Left lung (tissue), 10 donors: ENCODE data around the gene CAPN3. TPM values are rescaled to one million over a fixed set of nuclear protein-coding genes. Genes with fewer than 3 reads are reported as not detected.

ENCODE experiments used
- ATAC-seq: fragments of 200-7000 bp; cut with Tn5 transposase; one replicate; pipeline ENCODE4 v1.9.1; 2020; ENCODE audit warnings: moderate library complexity
- DNase-seq, 4 donors: peaks; one replicate each; pipeline ENCODE4 v3.0.0-alpha.2; 2013 to 2020
- H3K27ac ChIP-seq, 2 donors: fragments of 200-600 bp; sonication (generic) in 1 of 2; one replicate each; pipeline versions ENCODE4 v1.5.0 to v1.8.0; 2020 to 2021
- H3K27me3 ChIP-seq, 2 donors: fragments of 200-600 bp; sonication (generic) in 1 of 2; one replicate each; pipeline versions ENCODE4 v1.5.0 to v1.8.0; 2020 to 2021
- H3K36me3 ChIP-seq, 2 donors: fragments of 200-600 bp; sonication (generic) in 1 of 2; one replicate each; pipeline versions ENCODE4 v1.5.0 to v1.8.0; 2020 to 2021
- H3K4me1 ChIP-seq, 2 donors: fragments of 200-600 bp; one replicate each; pipeline ENCODE4 v1.8.0; 2021
- H3K4me3 ChIP-seq, 2 donors: fragments of 200-600 bp; sonication (generic) in 1 of 2; one replicate each; pipeline versions ENCODE4 v1.5.0 to v1.8.0; 2020 to 2021; ENCODE audit warnings: mild to moderate bottlenecking in 1 of 2
- H3K9me3 ChIP-seq, 2 donors: fragments of 200-600 bp; sonication (generic) in 1 of 2; one replicate each; pipeline versions ENCODE4 v1.5.0 to v1.8.0; 2020 to 2021
- intact Hi-C, 2 donors: fragments of 100-400 bp; cut with DNase I; formaldehyde crosslinking; loops; one replicate each; pipeline versions ENCODE4 v1.11.2 to v1.14.2; 2022
- polyA plus RNA-seq, 6 donors: library from polyadenylated mRNA; unstranded; fragments of 120-200 nt; gene quantifications; one replicate each; pipeline ENCODE4 v1.2.1, GENCODE V29; 2013; ENCODE audit not compliant: insufficient read length in 6 of 6
- total RNA-seq, 2 donors: library from RNA; stranded (reverse); fragmentation: NEBNext Ultra II Directional; extraction: Animal tissue kit (Norgen Biotek cat#: 25700); gene quantifications; one replicate each; pipeline ENCODE4 v1.2.1, GENCODE V29; 2021
- TF ChIP-seq, protein P1 (sequence below), 2 donors: fragments of 200-600 bp; sonication (generic) in 1 of 2; IDR thresholded peaks; one replicate each; pipeline versions ENCODE4 v1.5.0 to v1.8.0; 2021; ENCODE audit warnings: antibody characterized with exemption in 2 of 2
- donor health status: DM: no; HTN: yes; CAD: no.
- donor health status: DM: no; HTN: no; CAD: no.

Gene CAPN3
- total and polyA plus RNA-seq, 8 donors = 12.4 to 32.9 (median 17.4) TPM

DNA sequence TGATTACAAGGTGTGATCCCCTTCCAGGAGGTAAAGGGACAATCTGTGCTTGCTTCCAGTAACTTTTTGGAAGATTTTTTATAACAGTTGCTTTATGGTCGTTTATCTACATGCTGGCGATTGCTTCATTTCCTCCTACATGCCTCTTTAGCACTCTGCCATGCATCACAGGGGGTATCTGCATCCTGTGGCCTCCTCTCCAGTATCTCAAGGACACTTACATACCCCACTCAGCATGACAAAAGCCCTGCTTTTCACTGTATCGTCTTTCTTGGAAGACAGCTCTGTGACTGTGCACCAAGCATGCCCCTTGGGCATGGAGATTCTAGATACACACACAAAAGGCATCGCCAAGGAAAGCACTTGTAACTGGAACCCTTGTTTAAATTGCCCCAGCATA is 25.3 kb downstream of the CAPN3 start:
- DNase-seq (no peak), ATAC-seq (no peak)
- TF ChIP-seq, protein P1, sequence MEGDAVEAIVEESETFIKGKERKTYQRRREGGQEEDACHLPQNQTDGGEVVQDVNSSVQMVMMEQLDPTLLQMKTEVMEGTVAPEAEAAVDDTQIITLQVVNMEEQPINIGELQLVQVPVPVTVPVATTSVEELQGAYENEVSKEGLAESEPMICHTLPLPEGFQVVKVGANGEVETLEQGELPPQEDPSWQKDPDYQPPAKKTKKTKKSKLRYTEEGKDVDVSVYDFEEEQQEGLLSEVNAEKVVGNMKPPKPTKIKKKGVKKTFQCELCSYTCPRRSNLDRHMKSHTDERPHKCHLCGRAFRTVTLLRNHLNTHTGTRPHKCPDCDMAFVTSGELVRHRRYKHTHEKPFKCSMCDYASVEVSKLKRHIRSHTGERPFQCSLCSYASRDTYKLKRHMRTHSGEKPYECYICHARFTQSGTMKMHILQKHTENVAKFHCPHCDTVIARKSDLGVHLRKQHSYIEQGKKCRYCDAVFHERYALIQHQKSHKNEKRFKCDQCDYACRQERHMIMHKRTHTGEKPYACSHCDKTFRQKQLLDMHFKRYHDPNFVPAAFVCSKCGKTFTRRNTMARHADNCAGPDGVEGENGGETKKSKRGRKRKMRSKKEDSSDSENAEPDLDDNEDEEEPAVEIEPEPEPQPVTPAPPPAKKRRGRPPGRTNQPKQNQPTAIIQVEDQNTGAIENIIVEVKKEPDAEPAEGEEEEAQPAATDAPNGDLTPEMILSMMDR (IDR thresholded peaks at IDR 0.05) = no peak
- intact Hi-C loops = no loop called here
- peaks cover 0 to 52% of the 10 kb centered on the region in 2 donors for H3K36me3 ChIP-seq
- no peaks in the 10 kb centered on the region for H3K9me3 ChIP-seq
- H3K4me3 ChIP-seq = no peak overlapping the region
- H3K4me1 ChIP-seq = peaks cover 0 to 5% of the 10 kb centered on the region in 2 donors
- no peak overlapping the region for H3K27ac ChIP-seq
- H3K27me3 ChIP-seq = no peaks in the 10 kb centered on the region

DNA sequence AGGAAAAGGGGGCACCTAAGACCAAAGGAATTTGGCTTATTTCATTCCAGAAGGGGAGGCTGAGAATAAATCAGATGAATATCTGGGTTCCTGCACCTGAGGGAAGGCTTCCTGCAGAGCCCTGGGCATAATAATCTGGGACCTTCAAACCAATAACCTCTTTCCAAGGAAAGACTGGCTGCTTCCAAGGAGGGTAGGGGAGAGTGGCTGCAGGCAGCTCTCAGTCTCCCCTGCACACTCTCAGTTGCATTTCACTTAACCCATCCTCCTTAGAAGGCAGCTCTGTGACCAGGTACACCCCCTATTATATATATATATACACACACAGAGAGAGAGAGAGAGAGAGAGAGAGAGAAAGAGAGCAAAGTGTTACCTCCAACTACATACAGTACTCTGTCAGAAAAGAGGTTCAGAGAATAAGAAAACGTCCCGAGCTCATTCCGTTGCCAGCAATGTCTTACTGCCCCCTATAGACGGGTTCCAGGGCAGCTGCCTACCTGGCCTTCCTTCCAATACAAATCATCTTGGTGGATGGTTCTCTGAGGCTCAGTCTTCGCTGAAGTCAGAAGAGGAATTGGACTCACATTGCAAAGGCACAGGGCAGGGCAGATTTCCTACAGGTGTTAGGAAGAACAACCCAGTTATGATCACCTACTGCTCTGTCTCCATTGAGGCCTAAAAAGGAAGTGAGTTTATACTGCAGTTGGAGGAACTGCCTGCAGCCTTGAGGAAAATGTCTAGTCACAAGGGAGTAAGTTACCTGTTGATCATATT is 26.1 kb downstream of the CAPN3 start:
- ATAC-seq (peak; percentile 55), DNase-seq (peak in 1 of 4 donors; percentile 36)
- intact Hi-C loops = no loop called here

DNA sequence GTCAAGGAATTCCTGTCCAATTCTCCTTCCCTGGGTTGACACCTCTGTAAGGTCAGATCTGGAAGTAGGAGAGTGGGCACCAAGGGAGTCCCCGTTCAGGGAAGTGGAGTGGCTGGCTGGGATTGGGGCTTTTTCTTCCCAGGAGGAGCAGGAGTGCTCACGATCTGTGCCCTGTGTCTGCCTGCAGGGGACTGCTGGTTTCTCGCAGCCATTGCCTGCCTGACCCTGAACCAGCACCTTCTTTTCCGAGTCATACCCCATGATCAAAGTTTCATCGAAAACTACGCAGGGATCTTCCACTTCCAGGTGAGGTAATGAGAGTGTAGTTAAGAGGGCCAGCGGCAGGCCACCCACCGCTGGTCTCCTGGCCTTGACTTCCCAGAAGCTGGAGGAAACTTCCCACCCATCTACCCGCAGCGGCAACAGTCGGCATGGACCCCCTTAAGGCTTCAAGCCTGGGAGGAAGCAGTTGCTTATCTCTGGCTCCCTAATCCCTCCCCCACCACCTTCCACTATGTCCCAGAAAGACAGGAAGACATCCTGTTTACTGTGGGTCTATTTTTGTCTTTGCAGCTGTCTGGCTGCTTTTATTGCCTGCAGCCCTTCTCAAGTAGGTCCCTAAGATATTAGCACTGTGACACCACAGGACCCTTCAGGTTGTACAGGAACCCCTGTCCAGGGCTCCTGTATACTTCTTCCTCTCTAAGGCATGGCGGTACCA is 26.8 kb downstream of the CAPN3 start:
- DNase-seq (peak in 1 of 4 donors; percentile 21), ATAC-seq (no peak)
- intact Hi-C loops = no loop called here
- Histone ChIP-seq H3K4me1 (peaks cover 0 to 5% of the 10 kb centered on the region in 2 donors), H3K27ac (peak overlapping the region in 1 of 2 donors; percentile 33), H3K27me3 (no peaks in the 10 kb centered on the region), H3K9me3 (no peaks in the 10 kb centered on the region), H3K36me3 (peaks cover 0 to 56% of the 10 kb centered on the region in 2 donors), H3K4me3 (no peak overlapping the region)
- TF ChIP-seq, protein P1 (IDR thresholded peaks at IDR 0.05) = no peak

More for the DNA sequence above, 26.1 kb downstream of the CAPN3 start:
- Histone ChIP-seq H3K4me1 (peaks cover 0 to 5% of the 10 kb centered on the region in 2 donors), H3K27ac (peak overlapping the region in 1 of 2 donors; percentile 33), H3K36me3 (peaks cover 0 to 52% of the 10 kb centered on the region in 2 donors), H3K9me3 (no peaks in the 10 kb centered on the region), H3K27me3 (no peaks in the 10 kb centered on the region), H3K4me3 (no peak overlapping the region)
- TF ChIP-seq, protein P1 (IDR thresholded peaks at IDR 0.05) = peak; percentile 32 to 41

DNA sequence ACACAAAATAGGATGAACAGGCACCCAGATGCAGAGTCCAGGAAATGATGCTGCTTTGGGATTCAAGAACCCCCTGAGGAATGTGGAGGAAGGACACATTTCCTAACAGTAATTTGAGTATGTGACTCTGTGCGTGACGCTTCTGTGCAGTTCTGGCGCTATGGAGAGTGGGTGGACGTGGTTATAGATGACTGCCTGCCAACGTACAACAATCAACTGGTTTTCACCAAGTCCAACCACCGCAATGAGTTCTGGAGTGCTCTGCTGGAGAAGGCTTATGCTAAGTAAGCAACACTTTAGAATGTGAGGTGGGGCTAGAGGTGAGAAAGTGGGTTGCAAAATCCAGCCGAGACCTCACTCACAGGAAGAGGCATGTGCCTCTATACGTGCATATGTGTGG is 28.3 kb downstream of the CAPN3 start:
- H3K4me1 ChIP-seq = peaks cover 0 to 5% of the 10 kb centered on the region in 2 donors
- DNase-seq (no peak), ATAC-seq (peak; percentile 81)
- H3K27me3 ChIP-seq = no peaks in the 10 kb centered on the region
- no peak overlapping the region for H3K27ac ChIP-seq
- no peak overlapping the region for H3K4me3 ChIP-seq
- H3K9me3 ChIP-seq = no peaks in the 10 kb centered on the region
- TF ChIP-seq, protein P1 (IDR thresholded peaks at IDR 0.05) = no peak
- peaks cover 0 to 61% of the 10 kb centered on the region in 2 donors for H3K36me3 ChIP-seq
- intact Hi-C loops = no loop called here
